Activated CD8-positive, alpha-beta memory T cell treated with anti-CD3 and anti-CD28 coated beads, Interleukin-2, amount 50 U/mL, for 4 hours (primary cell): ENCODE measurements around the gene IL6.
"Not testable (repeated sequence)": the region's sequence is repeated elsewhere in the genome, so short reads cannot be mapped to it uniquely, and the experiment has no call there.

ENCODE experiments used
- DNase-seq: peaks from one replicate; pipeline ENCODE4 v3.0.0-alpha.2; 2020

The IL6 gene

DNA sequence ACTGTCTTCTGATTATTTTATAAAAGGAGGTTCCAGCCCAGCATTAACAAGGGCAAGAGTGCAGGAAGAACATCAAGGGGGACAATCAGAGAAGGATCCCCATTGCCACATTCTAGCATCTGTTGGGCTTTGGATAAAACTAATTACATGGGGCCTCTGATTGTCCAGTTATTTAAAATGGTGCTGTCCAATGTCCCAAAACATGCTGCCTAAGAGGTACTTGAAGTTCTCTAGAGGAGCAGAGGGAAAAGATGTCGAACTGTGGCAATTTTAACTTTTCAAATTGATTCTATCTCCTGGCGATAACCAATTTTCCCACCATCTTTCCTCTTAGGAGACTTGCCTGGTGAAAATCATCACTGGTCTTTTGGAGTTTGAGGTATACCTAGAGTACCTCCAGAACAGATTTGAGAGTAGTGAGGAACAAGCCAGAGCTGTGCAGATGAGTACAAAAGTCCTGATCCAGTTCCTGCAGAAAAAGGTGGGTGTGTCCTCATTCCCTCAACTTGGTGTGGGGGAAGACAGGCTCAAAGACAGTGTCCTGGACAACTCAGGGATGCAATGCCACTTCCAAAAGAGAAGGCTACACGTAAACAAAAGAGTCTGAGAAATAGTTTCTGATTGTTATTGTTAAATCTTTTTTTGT is 2.3 kb downstream of the IL6 start:
- no peak for DNase-seq

DNA sequence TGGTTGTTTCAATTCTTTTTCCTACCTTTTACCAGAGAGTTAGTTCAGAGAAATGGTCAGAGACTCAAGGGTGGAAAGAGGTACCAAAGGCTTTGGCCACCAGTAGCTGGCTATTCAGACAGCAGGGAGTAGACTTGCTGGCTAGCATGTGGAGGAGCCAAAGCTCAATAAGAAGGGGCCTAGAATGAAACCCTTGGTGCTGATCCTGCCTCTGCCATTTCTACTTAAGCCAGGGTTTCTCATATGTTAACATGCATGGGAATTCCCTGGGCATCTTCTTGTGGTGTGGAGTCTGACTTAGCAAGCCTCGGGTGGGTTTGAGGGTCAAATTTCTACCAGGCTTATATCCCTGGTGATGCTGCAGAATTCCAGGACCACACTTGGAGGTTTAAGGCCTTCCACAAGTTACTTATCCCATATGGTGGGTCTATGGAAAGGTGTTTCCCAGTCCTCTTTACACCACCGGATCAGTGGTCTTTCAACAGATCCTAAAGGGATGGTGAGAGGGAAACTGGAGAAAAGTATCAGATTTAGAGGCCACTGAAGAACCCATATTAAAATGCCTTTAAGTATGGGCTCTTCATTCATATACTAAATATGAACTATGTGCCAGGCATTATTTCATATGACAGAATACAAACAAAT is 3.2 kb downstream of the IL6 start:
- no peak for DNase-seq

DNA sequence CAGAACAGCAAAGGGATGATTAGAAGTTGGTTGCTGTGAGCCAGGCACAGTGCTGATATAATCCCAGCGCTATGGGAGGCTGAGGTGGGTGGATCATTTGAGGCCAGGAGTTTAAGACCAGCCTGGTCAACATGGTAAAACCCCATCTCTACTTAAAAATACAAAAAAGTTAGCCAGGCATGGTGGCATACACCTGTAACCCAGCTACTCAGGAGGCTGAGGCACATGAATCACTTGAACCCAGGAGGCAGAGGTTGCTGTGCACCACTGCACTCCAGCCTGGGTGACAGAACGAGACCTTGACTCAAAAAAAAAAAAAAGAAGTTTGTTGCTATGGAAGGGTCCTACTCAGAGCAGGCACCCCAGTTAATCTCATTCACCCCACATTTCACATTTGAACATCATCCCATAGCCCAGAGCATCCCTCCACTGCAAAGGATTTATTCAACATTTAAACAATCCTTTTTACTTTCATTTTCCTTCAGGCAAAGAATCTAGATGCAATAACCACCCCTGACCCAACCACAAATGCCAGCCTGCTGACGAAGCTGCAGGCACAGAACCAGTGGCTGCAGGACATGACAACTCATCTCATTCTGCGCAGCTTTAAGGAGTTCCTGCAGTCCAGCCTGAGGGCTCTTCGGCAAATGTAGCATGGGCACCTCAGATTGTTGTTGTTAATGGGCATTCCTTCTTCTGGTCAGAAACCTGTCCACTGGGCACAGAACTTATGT is 4.1 kb downstream of the IL6 start:
- no peak for DNase-seq

DNA sequence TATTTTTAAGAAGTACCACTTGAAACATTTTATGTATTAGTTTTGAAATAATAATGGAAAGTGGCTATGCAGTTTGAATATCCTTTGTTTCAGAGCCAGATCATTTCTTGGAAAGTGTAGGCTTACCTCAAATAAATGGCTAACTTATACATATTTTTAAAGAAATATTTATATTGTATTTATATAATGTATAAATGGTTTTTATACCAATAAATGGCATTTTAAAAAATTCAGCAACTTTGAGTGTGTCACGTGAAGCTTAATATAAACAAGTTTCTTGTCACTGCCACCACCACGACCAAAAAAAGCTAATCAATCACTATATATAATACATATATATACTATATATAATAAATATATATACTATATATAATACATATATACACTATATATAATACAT is 4.8 kb downstream of the IL6 start:
- no peak for DNase-seq

DNA sequence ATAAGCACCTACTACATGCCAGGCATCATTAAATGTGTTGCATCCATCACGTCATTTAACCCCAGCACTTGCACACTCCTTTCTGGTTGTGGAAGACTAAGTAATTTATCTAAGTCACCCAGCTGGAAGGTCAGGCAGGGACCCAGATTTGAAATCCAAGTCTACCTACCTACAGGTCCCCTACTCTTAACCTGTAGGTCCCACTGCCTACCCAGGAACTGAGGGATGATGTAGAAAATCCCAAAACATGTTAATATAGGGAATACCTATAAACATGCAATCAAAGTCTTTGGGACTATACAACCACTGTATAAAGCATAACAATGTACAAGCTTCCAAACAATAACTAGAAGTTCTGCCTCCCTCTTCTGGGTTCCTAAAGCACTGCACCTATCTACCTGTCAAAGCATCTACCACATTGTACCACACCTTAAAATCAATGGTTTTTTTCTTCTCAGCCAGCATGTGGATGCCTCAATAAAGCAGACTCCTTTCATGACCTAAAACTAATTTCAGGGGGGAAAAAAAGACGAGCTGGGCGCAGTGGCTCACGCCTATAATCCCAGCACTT is 5.6 kb downstream of the IL6 start:
- DNase-seq: no peak

DNA sequence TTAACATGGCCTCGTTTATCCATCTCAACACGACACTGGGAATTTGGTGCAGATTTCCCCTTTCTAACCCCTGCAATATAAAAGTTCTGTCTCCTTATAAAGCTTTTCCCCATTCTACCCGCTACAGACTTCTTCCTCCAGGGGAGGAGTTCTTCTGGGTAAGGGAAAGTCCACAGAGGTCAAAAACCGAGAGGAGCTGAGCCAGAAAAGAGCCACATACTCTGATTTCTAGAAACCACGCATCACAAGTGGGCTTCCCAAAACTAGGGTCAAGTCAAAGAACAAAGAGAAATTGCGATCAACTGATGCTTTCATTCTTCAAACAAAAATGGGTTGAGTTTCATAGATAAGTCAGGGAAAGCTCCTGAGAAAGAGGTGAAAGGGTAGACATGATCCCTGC is 6.8 kb downstream of the IL6 start:
- DNase-seq: no peak

DNA sequence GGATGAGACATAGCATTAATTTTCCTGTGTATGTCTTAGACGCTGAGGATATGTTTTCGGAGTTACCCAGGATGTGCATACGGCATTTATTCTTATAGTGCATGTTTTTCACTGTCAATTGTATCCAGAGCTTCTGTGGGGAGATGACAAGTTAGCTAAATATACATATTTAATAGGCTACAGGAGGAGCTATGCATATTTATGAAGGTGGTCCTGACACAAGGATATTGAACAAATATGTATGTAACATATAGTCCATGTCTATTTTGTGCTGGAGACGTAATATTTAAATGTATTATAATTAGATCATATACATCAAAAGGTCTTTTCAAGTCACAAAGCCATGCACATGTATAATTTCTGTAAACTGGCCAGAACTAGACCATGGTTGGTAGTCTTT is 16.0 kb downstream of the IL6 start:
- no peak for DNase-seq

DNA sequence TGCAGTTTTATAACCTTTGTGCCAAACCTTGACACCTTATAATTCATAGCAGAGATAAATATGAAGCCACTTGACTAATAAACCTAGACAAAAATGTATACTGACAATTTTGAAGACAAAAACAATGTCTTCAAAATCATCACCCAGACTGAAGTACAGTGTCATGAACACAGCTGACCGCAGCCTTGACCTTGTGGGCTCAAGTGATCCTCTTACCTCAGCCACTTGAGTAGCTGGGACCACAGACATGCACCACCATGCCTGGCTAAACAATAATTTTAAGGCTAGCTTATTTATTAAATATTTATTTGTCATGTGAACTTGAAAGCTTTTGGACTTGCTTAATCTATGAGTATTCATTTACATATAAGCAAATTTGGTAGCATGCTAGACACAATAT is 24.3 kb downstream of the IL6 start:
- DNase-seq: no peak

DNA sequence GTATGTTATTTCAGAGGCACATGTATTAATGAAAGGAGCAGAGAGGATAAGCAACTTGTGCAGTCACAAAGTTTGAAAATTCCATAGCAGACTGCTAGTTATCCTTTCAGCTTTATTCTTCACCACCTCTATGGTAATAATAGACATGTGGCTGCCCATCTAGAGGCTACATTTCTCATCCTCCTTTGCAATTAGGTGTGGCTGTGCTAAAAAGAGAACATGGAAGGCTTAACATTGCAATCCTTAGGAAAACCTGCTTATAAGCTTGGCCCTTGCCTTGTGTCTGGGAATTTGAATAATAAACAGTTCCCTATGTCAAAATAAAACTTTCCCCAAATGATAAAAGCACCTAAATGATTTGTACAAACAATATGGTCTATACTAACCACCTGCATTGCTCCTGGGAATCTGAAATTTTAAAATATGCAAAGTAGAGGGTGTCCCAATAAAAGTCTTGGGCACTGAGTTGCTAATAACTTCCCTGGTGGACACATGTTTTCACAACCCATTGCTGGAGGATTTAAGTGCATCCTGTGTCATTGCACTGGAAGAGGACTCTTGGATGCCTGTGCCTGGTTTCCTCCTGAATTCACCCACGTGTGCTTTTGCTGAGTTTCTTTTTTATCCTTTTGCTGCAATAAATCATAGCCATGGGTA is 30.5 kb downstream of the IL6 start:
- no peak for DNase-seq

DNA sequence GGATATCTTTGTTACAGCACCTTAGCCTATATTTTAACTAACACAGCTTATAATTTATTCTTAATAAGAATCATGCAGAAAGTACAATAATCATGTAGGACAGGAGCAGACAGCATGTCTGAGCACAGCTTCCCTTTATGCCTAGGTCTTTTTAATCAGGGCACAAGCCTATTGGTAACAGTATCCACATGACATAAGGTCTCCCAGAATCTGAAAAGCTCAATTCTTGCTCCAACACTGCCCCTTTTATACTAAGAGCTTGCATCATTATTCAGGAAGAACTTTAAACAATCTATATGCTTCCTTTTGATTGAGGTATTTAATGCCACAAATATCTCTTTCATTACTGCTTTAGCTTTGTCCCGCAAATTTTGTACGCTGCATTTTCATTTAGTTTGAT is 31.6 kb downstream of the IL6 start:
- no peak for DNase-seq

DNA sequence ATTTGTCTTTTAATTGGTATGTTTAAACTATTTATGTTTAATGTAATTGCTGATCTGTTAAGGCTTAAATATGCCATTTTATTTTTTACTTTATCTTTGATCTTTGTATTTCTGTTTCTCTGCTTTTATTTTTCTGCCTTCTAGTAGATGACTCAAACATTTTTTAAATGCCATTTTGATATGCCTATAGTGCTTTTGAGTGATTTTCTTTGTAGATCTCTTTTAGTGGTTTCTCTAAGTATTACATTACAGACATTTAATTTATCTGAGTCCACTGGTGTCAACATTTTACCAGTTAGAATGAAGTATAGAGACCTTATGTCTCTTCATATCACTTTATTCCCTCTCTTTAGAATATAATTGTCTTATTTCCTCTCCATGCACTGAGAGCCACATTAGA is 32.7 kb downstream of the IL6 start:
- DNase-seq: no peak

DNA sequence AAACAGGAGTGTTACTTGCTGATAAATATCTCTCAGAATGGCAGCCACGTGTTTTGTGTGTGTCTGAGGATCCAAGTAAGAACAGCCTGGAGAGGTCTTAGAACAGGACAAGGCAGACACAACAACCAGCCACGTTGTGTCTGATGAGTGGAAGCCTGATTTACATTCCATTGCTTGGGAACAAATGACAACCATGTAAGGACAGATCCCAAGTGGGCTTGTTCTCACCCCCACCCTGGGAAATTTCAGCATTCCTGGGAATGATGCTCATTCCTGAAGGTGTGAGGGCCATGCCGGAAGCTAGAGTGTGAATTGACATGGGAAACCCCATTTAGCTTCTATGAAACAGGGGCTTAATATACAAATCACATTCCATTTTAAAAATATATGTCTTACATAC is 35.9 kb downstream of the IL6 start:
- DNase-seq: no peak

DNA sequence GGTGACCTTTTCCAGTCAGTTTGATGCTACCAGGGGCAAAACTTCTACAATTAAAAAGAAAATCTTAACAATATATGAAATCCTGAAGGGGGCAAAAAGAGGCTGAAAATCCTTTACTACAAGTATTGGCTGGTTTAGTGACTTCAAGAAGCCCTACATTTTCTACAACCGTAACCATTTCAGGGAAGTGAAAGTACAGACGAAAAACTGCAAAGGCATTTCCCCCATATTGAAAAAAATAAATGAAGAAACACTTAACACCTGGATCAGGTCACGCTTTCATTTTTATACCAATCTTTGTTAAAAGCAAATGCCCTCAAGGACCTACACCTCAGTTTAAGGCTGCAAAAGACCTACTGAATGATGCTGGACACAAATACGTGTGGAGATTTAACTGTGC is 38.6 kb downstream of the IL6 start:
- DNase-seq: no peak

DNA sequence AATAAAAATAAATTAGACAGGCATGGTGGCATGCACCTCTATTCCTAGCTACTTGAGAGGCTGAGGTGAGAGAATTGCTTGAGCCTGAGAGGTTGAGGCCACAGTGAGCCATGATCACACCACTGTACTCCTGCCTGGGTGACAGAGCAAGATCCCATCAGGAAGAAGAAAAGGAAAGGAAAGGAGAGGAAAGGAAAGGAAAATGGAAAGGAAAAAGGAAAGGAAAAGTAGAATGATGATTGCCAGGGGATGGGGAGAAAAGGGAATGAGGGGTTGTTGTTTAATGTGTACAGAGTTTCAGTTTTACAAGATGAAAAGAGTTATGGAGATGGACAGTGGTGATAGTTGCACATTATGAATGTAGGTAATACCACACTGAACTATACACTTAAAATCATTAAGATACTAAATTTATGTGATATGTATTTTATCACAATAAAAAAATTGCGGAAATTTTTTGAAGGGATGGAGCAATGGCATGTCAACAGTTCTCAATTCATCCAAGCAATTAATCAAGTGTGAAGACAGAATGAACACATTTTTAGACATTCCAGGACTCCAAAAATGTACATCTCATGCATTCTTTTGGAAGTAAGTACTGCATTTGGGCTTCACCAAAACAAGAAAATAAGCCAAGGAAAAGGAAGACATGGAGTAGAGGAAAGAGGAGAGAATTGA is 44.3 kb downstream of the IL6 start:
- DNase-seq: no peak

DNA sequence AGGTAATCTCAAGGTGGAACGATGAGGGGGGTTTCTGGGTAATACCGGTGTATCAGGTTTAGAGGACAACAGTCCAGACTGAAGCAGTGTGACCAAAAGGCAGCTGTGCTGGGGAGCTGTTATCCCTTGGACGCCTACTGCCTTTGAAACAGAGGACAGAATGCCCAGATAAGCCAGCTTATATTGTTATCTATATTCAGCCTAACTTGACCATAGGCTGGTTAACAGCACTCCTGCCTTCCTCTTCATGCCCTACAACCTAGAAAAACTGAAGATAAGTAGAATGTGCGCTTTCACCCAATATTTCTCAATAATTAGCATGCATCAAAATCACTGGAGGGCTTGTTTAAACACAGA is 44.9 kb downstream of the IL6 start:
- DNase-seq: no peak

DNA sequence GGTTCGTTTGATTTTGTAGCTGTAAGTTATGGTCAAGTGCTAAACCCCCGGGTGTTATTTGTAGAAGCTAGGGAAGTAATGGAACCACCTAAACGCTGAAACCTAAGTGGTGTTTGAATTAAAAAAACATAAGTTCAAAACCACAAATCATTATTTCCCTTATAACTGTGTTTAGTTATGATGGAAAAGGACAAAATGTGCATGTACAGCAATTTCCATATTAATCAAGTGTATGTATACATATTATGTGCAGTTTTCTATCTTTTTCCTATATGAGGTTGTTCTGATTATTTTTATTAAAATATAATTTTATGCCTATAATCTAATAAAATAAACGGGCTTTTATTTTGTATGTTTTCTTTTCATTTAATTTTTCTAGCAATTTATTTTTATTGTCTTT is 45.9 kb downstream of the IL6 start:
- DNase-seq: no peak

DNA sequence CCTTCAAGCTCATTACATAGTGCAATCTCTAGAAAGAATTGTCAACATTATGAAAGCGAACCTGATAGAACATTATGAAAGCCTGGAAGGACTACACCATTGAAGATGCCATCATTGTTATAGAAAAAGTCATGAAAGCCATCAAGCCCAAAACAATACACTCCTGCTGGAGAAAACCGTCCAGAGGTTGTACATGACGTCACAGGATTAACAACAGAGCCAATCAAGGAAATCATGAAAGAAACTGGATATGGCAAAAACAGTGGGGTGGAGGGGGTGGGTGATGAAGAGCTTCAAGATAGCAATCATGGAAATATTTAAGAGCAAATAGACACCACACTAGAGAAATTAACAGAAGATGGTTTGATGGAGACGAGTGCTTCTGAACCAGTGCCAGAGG is 50.0 kb downstream of the IL6 start:
- no peak for DNase-seq

DNA sequence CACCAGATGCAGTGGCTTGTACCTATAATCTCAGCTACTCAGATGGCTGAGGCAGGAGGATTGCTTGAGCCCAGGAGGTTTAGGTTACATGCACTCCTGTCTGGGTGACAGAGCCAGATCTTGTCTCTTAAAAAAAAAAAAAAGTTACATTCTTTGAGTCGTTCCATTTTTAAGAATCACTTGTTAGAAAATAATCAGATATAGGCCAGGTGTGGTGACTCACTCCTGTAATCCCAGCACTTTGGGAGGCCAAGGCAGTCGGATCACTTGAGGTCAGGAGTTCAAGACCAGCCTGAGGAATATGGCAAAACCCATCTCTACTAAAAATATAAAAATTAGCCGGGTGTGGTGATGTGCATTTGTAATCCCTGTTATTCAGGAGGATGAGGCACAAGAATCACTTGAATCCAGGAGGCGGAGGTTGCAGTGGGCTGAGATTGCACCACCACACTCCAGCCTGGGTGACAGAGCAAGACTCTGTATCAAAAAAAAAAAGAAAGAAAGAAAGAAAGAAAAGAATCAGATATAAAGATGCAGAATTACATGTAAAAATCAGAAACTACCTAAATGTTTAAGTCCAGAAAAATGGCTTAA is 52.8 kb downstream of the IL6 start:
- DNase-seq: not testable (repeated sequence)

DNA sequence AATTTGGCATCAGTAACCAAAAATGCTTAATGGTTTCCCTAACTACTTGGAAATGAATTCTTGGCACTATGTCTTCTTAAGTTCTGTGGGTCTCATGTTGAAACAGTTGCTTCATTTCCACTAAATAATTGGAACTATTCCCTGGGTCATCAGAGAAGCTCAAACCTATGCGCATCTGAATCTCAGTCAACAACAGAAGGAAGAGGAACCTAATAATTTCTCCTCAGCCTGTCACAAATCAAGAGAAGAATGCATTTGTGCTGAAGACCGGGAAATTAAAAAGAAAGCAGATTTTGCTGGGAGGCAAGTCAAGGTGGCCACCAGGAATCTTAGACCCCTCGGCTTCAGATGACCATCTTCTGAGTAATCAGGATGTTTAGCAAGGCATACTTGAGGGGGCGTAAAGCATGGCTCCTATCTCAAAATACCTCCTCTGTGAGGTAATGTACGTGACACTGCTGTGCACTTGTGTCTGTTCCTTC is 54.3 kb downstream of the IL6 start:
- DNase-seq: no peak
